Suppressor macrophage (primary cell): ENCODE data around the gene ANGPTL8.

ENCODE experiments used
- DNase-seq, 4 experiments: peaks; one replicate each; pipeline ENCODE4 v3.0.0-alpha.2; 2020 to 2022

ANGPTL8 gene

GRCh38 chr19:11263726-11264125 is 24.3 kb downstream of the ANGPTL8 start:
- DNase-seq: no peak

- no peak for DNase-seq
Measured at GRCh38 chr19:11264452-11265176, 25.2 kb downstream of the ANGPTL8 start.

GRCh38 chr19:11265177-11265784 is 25.9 kb downstream of the ANGPTL8 start:
- no peak for DNase-seq

DNA sequence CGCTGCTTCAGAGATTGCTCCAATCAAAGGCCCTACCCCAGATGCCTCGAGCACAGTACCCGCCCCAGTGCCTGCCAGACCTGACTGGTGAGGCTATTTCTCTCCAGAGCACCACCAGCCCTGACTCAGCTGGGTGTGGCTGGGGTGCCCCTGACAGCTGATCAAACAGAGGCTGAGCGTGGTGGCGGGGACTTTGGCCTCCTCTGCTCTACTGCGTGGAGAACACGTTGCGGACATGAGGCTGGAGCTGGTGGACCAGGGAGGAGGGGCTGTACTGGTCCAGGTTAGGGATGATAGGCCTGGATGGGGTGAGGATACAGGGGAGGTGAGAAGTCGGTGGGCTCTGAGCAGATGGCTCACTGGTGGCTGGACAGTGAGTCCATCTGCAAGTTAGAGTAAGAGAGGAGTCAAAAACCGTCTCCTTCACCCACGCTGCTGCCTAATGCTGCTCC is 26.4 kb downstream of the ANGPTL8 start:
- no peak for DNase-seq

DNA sequence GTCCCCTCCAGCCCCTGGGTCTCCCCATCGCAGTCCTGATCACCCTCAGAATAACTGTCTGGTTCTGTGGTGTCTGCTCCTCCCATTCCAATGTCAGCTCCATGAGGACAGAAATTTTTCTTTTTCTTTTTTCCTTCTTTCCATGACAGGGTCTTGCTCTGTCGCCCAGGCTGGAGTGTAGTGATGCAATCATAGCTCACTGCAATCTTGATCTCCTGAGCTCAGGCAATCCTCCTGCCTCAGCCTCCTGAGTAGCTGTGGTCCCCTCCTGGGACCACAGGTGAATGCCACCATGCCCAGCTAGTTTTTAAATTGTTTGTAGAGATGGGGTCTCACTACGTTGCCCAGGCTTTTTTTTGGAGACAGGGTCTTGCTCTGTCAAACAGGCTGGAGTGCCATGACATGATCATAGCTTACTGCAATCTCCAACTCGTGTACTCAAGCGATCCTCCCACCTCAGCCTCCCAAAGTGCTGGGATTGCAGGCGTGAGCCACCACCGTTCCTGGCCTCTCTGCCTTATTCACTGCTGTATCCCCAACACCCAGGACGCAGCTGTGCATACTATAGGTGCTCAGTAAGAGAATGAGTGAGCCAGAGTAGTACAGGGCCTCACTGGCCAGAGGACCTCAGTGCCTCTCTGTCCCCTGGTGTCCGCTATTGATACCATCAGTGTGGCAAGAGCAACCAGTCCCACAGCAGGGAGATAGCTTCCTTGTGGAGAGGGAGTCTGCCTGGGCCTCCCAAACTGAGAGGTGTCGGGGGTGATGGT is 28.1 kb downstream of the ANGPTL8 start:
- no peak for DNase-seq

DNA sequence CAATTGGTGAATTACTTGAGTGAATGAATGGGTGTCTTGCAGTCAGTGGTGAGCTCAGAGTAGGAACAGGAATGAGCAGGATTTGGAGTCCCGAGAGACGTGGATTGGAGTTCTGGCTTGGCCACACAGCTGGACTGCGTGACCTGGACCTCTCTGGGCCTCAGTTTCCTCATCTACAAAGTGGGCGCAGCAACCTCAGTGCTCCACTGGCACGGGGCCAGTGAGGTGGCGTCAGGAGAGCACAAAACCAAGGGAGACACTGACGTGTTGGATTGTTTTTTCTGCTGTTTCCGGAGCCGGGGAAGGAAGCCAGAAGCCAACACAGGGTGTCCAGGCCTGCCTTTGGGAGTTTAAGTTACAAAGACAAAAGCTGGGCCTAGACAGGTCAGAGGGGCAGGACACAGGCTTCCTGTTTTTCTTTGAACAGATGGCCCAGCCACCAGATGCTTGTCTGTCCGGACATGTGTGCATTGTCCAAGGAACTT is 29.4 kb downstream of the ANGPTL8 start:
- DNase-seq: peak in 2 of 4 experiments; percentile 11 to 21

DNA sequence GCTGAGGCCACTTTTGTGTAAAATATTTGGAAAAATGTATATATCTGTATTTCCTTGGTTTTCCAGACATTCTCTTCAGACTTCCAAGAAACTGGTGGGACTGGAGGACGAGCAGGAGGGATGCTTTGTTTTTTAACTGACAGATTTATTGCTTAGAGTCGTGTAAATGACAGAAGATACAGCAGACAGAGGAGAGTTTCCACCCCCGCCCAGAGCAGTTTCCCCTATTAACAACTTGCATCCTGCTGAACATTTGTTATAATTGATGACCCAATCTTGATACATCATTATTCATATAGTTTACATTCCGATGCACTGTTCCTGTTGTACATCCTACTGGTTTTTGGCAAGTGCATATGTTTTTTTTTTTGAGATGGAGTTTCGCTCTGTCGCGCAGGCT is 30.0 kb downstream of the ANGPTL8 start:
- no peak for DNase-seq

DNA sequence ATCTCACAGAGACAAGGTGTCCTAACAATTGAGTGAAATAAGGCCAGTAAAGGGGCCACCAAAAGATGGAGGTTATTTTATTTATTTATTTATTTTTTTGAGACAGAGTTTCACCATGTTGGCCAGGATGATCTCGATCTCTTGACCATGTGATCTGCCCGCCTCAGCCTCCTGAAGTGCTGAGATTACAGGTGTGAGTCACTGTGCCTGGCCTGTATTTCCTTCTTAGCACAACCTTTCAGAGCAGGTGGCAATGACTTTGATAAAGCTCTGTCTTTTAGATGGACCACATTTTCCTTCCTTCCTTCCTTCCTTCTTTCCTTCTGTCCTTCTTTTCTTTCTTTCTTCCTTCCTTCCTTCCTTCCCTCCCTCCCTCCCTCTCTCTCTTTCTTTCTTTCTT is 33.9 kb downstream of the ANGPTL8 start:
- DNase-seq: no peak

DNA sequence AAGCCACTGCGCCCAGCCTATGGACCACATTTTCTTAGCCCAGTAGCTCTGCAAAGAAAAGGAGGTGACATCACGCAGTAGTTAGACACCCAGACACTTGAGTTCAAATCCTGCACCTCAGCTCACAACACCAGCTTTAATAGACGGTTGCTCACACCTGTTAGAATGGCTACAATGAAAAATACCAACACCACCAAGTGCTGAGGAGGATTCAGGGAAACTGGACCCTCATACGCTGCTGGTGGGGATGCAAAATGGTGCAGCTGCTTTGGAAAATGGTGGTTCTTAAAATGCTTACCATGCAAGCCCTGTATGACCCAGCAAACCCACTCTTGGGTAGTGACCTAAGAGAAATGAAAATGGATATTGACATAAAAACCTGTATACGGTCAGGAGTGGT is 34.6 kb downstream of the ANGPTL8 start:
- DNase-seq: no peak

GRCh38 chr19:11274533-11275086 is 35.2 kb downstream of the ANGPTL8 start:
- no peak for DNase-seq

- DNase-seq: no peak
Measured at GRCh38 chr19:11278670-11279069, 39.3 kb downstream of the ANGPTL8 start.

- peak; percentile 36 to 57 (median 46) for DNase-seq
Measured at GRCh38 chr19:11279505-11280236, 40.3 kb downstream of the ANGPTL8 start.

DNA sequence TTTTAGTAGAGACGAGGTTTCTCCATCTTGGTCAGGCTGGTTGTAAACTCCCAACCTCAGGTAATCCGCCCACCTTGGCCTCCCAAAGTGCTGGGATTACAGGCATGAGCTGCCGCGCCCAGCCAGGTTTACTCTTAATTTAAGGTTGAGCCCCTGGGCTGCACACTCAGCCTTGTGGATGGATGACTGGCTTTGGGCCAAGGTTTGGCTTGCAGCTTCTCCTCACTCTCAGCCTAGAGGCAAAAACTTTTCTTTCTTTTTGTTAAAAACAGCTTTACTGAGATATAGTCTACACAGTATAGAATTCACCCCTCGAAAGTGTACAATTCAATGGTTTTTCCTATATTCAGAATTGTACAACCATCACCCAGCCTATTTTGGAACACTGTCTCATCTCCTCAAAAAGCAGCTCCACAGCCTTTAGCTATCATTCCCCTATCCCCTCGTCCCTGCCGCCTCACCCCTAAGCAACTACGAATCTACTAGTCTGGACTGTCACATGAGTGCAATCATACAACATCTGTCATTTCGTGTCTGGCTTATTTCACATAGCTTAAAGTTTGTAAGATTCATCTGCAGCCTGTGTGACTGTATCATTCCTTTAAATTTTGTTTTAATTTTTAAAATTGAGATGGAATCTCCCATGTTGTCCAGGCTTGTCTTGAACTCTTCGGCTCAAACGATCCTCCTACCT is 42.1 kb downstream of the ANGPTL8 start:
- no peak for DNase-seq

- DNase-seq: no peak
Measured at GRCh38 chr19:11284515-11284914, 45.1 kb downstream of the ANGPTL8 start.

GRCh38 chr19:11286312-11286974 is 47.0 kb downstream of the ANGPTL8 start:
- peak; percentile 57 to 76 (median 72) for DNase-seq

DNA sequence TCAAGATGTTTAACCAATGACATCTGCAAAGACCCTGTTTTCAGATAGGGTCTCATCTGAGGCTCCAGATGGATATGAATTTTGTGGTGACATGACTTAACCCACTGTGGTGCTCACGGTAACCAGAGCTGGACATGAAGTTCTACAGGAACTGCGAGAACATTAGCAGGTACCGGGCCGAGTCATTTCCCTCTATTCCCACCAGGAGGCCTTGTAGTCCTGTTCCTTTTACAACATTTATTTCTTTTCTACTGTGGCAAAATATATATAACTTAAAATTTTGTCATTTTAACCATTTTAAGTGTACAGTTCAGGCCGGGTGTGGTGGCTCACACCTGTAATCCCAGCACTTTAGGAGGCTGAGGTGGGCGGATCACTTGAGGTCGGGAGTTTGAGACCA is 48.9 kb downstream of the ANGPTL8 start:
- peak; percentile 41 to 65 (median 54) for DNase-seq

DNA sequence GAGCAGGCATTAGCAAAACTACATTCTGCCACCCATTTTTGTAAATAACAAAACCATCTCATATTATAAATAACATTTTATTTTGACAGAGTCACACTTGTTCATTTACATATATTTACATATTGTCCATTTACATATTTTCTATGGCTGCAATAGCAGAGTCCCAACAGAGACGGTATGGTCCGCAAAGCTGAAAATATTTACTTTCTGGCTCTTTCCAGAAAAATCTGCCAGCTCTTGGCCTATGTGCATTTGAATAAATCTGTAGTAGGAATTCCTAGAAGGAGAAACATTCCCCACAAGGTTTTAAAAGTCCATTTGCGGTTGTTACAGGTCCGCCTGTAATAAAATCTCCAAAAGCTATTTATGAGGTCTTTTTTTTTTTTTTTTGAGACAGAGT is 50.8 kb downstream of the ANGPTL8 start:
- no peak for DNase-seq

DNA sequence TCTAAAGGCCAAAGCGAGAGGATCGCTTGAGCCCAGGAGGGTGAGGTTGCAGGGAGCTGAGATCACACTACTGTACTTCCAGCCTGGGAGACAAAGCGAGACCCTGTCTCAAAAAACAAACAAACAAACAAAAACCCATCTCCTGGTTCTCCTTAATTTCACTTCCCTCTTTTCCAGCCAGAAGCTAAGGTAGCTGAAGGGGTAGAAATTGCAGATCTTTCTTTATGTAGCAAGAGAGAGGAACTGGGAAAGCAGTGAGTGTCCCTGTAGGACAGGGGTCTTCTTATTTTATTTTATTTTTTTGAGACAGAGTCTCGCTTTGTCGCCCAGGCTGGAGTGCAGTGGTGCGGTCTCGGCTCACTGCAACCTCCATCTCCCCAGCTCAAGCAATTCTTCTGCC is 52.0 kb downstream of the ANGPTL8 start:
- peak in 2 of 4 experiments; percentile 24 to 42 for DNase-seq
